Kidney epithelial cell (primary cell): ENCODE results near the gene HRCT1. TPM values are rescaled to one million over a fixed set of nuclear protein-coding genes. Genes with fewer than 3 reads are reported as not detected.
A peak's percentile ranks its signal among the peaks of the same experiment; 100 is the strongest.
"Not testable (repeated sequence)": the region's sequence is repeated elsewhere in the genome, so short reads cannot be mapped to it uniquely, and the experiment has no call there.

Source experiments
- DNase-seq: peaks from one replicate; pipeline ENCODE4 v3.0.0-alpha.2; 2010; ENCODE audit warnings: low read depth
- H3K27me3 ChIP-seq: 2 replicates; pipeline ENCODE4 v1.6.0; 2011; ENCODE audit warnings: low read length; ENCODE audit not compliant: control insufficient read depth, insufficient read depth
- H3K36me3 ChIP-seq: 2 replicates; pipeline ENCODE4 v1.5.1; 2011; ENCODE audit warnings: low read length; ENCODE audit not compliant: control insufficient read depth, insufficient read depth
- H3K4me3 ChIP-seq: 2 replicates; pipeline ENCODE4 v1.5.1; 2011; ENCODE audit warnings: low read depth, mild to moderate bottlenecking, control low read depth, low read length
- total RNA-seq: library from RNA; depleted of rRNA; stranded (reverse); fragments of >200 nt; gene quantifications from 2 replicates; pipeline ENCODE4 v1.2.3, GENCODE V29; 2015
- TF ChIP-seq, protein P1 (sequence below): IDR thresholded peaks from 2 replicates; pipeline ENCODE4 v1.5.1; 2011; ENCODE audit warnings: mild to moderate bottlenecking, moderate library complexity, low read length, control low read depth, inconsistent platforms; ENCODE audit not compliant: insufficient read depth, poor library complexity, severe bottlenecking

Gene HRCT1
- total RNA-seq, 1 donor from 2014 or later: 0.58 TPM

DNA sequence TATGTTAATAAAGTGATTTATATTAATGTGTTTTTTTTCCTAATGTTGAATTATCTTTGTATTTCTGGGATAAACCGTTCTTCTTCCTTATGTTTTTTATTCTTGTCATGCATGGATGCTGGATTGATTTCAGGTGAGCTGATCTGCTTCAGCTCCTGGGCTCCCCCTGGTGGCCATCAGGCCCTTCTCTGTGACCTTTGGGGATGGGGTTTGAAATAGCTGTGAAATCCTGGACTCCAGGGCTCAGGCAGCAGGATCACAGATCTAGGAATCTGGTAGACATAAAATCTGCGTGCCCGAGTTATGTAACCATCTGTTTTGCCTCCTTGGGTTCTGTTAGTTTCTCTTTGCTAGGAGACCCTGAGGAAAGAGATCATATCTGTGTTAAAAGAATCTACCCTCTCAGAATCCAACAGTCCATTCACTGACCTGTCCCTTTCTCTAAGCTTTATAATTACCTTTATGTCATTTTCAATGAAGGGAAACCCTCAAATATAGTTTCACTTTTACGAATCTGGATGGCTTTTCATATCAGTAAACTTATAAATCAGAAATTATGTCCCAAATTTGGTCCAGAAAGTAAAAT lies 23.6 kb upstream of the HRCT1 start:
- no peaks in the 10 kb centered on the region for H3K27me3 ChIP-seq
- DNase-seq: no peak
- no peaks in the 10 kb centered on the region for H3K36me3 ChIP-seq
- H3K4me3 ChIP-seq: no peak overlapping the region
- TF ChIP-seq, protein P1, sequence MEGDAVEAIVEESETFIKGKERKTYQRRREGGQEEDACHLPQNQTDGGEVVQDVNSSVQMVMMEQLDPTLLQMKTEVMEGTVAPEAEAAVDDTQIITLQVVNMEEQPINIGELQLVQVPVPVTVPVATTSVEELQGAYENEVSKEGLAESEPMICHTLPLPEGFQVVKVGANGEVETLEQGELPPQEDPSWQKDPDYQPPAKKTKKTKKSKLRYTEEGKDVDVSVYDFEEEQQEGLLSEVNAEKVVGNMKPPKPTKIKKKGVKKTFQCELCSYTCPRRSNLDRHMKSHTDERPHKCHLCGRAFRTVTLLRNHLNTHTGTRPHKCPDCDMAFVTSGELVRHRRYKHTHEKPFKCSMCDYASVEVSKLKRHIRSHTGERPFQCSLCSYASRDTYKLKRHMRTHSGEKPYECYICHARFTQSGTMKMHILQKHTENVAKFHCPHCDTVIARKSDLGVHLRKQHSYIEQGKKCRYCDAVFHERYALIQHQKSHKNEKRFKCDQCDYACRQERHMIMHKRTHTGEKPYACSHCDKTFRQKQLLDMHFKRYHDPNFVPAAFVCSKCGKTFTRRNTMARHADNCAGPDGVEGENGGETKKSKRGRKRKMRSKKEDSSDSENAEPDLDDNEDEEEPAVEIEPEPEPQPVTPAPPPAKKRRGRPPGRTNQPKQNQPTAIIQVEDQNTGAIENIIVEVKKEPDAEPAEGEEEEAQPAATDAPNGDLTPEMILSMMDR: peak; percentile 99

DNA sequence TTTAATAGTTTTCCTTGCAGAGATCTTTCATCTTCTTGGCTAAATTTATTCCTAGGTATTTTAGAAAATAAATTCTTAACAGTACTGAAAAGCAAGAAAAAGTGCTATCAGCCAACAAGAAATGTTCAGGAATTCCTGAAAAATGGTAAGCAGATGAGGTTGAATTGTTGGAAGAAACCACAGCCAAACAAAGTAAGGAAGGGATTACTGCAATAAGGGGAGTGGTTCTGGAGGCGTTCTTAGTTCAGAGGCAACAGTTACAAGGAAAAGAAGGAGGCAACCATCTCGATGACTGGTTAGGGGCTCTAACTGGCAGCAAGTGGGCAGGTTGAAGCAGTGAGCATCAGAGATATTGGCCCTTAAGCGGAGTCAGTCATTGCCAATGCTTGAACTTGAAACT lies 23.0 kb upstream of the HRCT1 start:
- TF ChIP-seq, protein P1: no peak
- DNase-seq: no peak
- Histone ChIP-seq H3K36me3 (no peaks in the 10 kb centered on the region), H3K27me3 (no peaks in the 10 kb centered on the region), H3K4me3 (no peak overlapping the region)

DNA sequence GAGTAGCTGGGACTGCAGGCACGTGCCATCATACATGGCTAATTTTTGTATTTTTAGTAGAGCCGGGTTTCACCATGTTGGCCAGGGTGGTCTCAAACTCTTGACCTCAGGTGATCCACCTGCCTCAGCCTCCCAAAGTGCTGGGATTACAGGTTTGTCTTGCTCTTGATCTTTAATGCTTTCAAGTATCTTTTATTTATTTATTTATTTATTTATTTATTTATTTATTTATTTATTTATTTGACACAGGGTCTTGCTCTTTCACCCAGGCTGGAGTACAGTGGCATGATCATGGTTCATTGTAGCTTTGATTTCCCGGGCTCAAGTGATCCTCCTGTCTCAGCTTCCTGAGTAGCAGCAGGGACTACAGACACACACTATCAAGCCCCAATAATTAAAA lies 21.1 kb upstream of the HRCT1 start:
- not testable (repeated sequence) for H3K27me3 ChIP-seq, H3K36me3 ChIP-seq, DNase-seq, H3K4me3 ChIP-seq

DNA sequence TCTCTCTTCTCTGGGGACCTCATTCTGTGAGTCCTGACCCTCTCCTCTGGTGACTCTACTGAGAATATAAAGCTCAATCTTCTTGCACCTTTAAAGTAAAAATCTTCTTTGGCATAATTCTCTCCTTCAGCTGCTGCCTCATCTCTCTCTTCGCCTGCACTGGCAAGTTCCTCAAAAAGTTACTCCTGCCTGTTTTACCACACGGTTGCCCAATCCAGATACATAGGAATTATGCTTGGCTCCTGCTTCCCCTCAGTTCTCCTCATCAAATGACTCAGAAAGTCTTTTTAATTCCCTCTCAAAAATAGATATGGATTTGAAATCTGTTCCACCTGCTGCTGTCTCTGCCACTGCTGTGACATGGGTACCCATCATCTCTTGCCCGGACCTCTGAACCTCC lies 14.4 kb upstream of the HRCT1 start:
- Histone ChIP-seq H3K36me3 (no peaks in the 10 kb centered on the region), H3K27me3 (no peaks in the 10 kb centered on the region), H3K4me3 (no peak overlapping the region)
- no peak for DNase-seq
- TF ChIP-seq, protein P1: no peak

DNA sequence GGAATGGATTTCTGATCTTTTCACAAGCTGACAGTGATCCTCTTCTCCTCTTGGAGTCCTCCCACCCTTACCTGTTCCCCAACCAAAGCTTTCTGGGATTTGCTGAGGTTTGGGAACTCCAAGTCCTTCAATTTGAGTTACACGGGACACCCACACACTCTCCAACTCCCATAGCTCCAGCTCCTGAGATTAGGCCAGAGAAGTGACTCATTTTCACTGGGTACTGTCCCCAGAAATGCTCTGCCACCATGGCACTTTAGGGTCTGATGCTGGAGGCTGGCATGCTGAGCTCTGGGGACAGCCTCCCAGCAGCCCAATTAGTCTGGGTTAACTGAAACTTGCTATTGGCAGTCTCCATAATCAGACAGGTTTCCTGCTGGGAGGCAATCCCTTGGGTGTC lies 14.0 kb upstream of the HRCT1 start:
- Histone ChIP-seq H3K27me3 (no peaks in the 10 kb centered on the region), H3K4me3 (no peak overlapping the region), H3K36me3 (no peaks in the 10 kb centered on the region)
- no peak for DNase-seq
- TF ChIP-seq, protein P1: no peak

DNA sequence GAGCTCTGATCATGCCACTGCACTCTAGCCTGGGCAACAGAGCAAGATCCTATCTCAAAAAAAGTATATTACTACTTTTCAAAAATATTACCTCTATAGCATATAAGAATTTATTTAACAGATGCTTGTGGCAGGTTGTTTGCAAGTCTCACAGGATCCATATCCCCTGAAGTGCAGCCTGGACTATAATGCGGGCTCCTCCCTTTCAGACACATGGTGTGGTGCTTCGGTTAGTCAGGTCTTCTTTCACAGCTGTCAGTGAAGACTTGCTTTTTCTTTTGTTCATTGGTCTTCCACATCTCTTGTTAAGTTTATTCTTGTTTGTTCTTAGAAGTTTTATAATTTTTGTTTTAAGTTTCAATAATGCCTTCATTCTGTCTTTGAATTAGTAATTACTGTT lies 9.4 kb upstream of the HRCT1 start:
- TF ChIP-seq, protein P1: no peak
- no peak overlapping the region for H3K4me3 ChIP-seq
- H3K36me3 ChIP-seq: no peaks in the 10 kb centered on the region
- H3K27me3 ChIP-seq: no peaks in the 10 kb centered on the region
- no peak for DNase-seq

DNA sequence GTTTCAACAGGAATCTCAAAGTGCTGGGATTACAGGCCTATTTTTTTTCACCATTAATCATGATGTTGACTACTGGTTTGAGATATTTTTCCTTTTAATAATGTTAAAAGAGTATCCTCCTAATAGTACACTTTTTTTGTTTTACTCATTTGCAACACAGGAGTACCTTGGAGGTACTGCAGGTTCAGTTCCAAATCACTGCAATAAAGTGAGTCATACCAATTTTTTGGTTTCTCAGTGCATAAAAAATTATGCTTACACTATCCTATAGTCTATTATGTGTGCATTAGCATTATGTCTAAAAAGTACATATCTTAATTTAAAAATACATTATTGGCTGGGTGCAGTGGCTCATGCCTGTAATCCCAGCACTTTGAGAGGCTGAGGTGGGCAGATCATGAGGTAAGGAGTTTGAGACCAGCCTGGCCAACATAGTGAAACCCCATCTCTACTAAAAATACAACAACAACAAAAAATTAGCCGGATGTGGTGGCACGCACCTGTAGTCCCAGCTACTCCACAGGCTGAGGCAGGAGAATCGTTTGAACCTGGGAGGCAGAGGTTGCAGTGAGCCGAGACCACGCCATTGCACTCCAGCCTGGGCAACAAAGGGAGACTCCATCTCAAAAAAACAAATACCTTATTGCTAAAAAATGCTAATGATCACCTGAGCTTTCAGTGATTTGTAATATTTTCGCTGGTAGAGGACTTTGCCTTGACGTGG lies 8.5 kb upstream of the HRCT1 start:
- not testable (repeated sequence) for H3K4me3 ChIP-seq, H3K27me3 ChIP-seq, H3K36me3 ChIP-seq, DNase-seq
